ENCODE results near the gene NCAM1.

Gene NCAM1

DNA sequence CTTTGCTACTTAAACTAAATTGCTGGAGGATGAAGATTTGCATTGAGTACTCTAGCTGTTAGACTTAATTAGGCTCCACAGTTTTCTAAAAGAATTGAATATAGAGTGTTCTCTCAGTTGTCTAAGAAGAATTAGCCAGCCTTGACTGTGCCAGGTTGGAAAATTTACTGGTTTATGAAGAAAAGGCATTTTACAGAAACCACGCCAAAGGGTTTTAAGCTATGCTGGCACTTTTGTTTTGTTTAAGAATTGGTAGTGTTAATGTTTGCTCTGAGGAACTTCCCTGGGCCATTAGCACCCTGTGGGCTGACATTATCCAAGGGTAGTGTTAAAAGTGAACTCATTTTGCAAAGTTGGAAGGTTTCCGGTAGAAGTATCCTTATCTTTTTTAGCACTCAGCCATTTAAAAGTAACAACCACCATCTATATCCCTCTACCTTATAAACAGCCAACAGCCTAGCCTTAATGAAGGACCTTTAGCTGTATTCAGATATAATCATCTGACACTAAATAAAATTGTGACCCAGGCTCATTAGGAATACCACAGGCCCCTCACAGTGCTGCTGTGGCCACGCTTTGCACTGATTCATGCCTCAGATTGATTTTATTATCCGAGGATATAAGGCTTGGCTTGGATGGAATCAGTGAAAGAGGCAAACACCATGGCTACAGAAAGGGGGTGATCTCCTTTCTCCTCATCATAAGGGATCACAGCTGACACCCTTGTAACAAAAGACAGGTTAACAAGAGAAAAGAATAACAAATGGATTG lies 158.9 kb downstream of the NCAM1 start (continued):
- TF ChIP-seq SETDB1 (IDR thresholded peaks at IDR 0.05; ENCODE audit: insufficient read length, low read length) (no peak), GLI4 (tag by site-specific recombination; IDR thresholded peaks at IDR 0.05) (no peak), ZNF155 (tag by site-specific recombination; IDR thresholded peaks at IDR 0.05) (no peak), ZNF354C (tag by site-specific recombination; IDR thresholded peaks at IDR 0.05; ENCODE audit: borderline replicate concordance, low read depth) (no peak), ZNF501 (tag by site-specific recombination; IDR thresholded peaks at IDR 0.05) (no peak), MEIS1 (CRISPR knock-in tag; IDR thresholded peaks at IDR 0.05; ENCODE audit: borderline replicate concordance) (no peak), PRDM1 (tag by site-specific recombination; IDR thresholded peaks at IDR 0.05) (no peak), ZNF596 (tag by site-specific recombination; IDR thresholded peaks at IDR 0.05) (no peak)
- TF ChIP-seq, protein P1, sequence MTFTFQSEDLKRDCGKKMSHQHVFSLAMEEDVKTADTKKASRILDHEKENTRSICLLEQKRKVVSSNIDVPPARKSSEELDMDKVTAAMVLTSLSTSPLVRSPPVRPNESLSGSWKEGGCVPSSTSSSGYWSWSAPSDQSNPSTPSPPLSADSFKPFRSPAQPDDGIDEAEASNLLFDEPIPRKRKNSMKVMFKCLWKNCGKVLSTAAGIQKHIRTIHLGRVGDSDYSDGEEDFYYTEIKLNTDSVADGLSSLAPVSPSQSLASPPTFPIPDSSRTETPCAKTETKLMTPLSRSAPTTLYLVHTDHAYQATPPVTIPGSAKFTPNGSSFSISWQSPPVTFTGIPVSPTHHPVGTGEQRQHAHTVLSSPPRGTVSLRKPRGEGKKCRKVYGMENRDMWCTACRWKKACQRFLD (tag by site-specific recombination; IDR thresholded peaks at IDR 0.05), result no peak

DNA sequence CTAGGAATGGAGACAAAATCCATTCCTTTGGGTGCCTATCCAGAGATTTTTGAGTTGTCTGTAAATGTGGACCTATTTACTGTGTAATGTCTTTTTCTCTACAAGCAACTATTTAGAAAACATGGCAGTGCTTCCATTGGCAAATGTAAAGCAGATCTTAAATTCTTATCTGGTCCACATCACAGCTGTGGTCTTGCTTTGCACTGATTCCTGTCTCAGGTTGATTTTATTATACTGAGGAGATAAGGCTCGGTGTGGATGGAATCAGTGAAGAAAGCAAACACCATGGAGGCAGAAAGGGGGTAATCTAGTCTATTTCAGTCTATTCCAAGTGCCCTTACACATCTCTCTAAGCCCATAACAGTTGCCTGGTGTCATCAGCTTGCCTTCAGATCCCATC lies 160.5 kb downstream of the NCAM1 start:
- Histone ChIP-seq H3K4me3 (ENCODE audit: low read depth, low read length) (no peak overlapping the region), H3K9me3 (ENCODE audit: control insufficient read depth, insufficient read depth, low read depth, low read length) (no peaks in the 10 kb centered on the region), H3K36me3 (ENCODE audit: control insufficient read depth in 2 of 2, insufficient read depth in 1 of 2, low read length in 2 of 2) (no peaks in the 10 kb centered on the region), H3K4me1 (ENCODE audit: control insufficient read depth, insufficient read depth, low read length) (no peaks in the 10 kb centered on the region), H3K27ac (ENCODE audit: extremely low read depth, low read depth, low read length) (no peak overlapping the region)
- CTCF ChIA-PET, result interaction anchor here (0.7 kb wide), 1 partner anchor 8 kb away, joined by 3 read pairs; no protein-coding TSS in a partner anchor
- POLR2A ChIA-PET, result no interaction called here
- no peak for TF ChIP-seq ZNF561 (tag by site-specific recombination; IDR thresholded peaks at IDR 0.05; ENCODE audit: borderline replicate concordance)
- TF ChIP-seq, protein P2, sequence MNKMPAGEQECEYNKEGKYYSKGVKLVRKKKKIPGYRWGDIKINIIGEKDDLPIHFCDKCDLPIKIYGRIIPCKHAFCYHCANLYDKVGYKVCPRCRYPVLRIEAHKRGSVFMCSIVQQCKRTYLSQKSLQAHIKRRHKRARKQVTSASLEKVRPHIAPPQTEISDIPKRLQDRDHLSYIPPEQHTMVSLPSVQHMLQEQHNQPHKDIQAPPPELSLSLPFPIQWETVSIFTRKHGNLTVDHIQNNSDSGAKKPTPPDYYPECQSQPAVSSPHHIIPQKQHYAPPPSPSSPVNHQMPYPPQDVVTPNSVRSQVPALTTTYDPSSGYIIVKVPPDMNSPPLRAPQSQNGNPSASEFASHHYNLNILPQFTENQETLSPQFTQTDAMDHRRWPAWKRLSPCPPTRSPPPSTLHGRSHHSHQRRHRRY (tag by site-specific recombination; IDR thresholded peaks at IDR 0.05), result no peak
- TF ChIP-seq KLF16 (tag by site-specific recombination; IDR thresholded peaks at IDR 0.05), result no peak
- no peak for TF ChIP-seq ZNF837 (tag by site-specific recombination; IDR thresholded peaks at IDR 0.05)
- TF ChIP-seq ZEB2 (tag by site-specific recombination; IDR thresholded peaks at IDR 0.05), result no peak
- no peak for TF ChIP-seq ZNF354C (tag by site-specific recombination; IDR thresholded peaks at IDR 0.05; ENCODE audit: borderline replicate concordance, low read depth)
- TF ChIP-seq ZNF157 (tag by site-specific recombination; IDR thresholded peaks at IDR 0.05), result no peak
- TF ChIP-seq ZNF660 (tag by site-specific recombination; IDR thresholded peaks at IDR 0.05), result no peak
- no peak for TF ChIP-seq ZNF23 (tag by site-specific recombination; IDR thresholded peaks at IDR 0.05; ENCODE audit: borderline replicate concordance)
- TF ChIP-seq ZNF843 (tag by site-specific recombination; IDR thresholded peaks at IDR 0.05), result no peak
- TF ChIP-seq ZFP3 (tag by site-specific recombination; IDR thresholded peaks at IDR 0.05; ENCODE audit: low read depth), result no peak
- no peak for TF ChIP-seq ZNF658 (tag by site-specific recombination; IDR thresholded peaks at IDR 0.05)
- TF ChIP-seq, protein P3, sequence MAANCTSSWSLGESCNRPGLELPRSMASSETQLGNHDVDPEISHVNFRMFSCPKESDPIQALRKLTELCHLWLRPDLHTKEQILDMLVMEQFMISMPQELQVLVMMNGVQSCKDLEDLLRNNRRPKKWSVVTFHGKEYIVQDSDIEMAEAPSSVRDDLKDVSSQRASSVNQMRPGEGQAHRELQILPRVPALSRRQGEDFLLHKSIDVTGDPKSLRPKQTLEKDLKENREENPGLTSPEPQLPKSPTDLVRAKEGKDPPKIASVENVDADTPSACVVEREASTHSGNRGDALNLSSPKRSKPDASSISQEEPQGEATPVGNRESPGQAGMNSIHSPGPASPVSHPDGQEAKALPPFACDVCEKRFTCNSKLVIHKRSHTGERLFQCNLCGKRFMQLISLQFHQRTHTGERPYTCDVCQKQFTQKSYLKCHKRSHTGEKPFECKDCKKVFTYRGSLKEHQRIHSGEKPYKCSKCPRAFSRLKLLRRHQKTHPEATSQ (tag by site-specific recombination; IDR thresholded peaks at IDR 0.05), result no peak
- TF ChIP-seq ZNF423 (tag by site-specific recombination; IDR thresholded peaks at IDR 0.05), result no peak
- no peak for TF ChIP-seq PRDM1 (tag by site-specific recombination; IDR thresholded peaks at IDR 0.05)
- TF ChIP-seq, protein P4, sequence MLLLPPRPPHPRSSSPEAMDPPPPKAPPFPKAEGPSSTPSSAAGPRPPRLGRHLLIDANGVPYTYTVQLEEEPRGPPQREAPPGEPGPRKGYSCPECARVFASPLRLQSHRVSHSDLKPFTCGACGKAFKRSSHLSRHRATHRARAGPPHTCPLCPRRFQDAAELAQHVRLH (tag by site-specific recombination; IDR thresholded peaks at IDR 0.05), result no peak
- TF ChIP-seq ZNF791 (tag by site-specific recombination; IDR thresholded peaks at IDR 0.05), result no peak
- TF ChIP-seq HOXA7 (CRISPR knock-in tag; IDR thresholded peaks at IDR 0.05; ENCODE audit: borderline replicate concordance), result no peak
- no peak for TF ChIP-seq OSR2 (tag by site-specific recombination; IDR thresholded peaks at IDR 0.05)

Data from HEK293 (cell line).